SJSA1 (cell line): ENCODE data around the gene PTTG1IP. TPM values are rescaled to one million over a fixed set of nuclear protein-coding genes. Genes with fewer than 3 reads are reported as not detected.

Source experiments
- DNase-seq, 2 experiments: peaks; one replicate each; pipeline ENCODE4 v3.0.0-alpha.2; 2015 to 2020; ENCODE audit warnings: low spot score in 2 of 2, low read depth in 1 of 2
- H3K27ac ChIP-seq: fragments of 250-450 bp; sonication (Bioruptor Pico); 2 replicates; pipeline ENCODE4 v1.5.1; 2020; ENCODE audit warnings: mild to moderate bottlenecking, moderate library complexity
- H3K27me3 ChIP-seq: fragments of 250-450 bp; sonication (Bioruptor Pico); replicated peaks from 2 replicates; pipeline ENCODE4 v1.5.1; 2020; ENCODE audit warnings: mild to moderate bottlenecking, moderate library complexity
- H3K36me3 ChIP-seq: fragments of 250-450 bp; sonication (Bioruptor Pico); 2 replicates; pipeline ENCODE4 v1.5.1; 2020; ENCODE audit warnings: mild to moderate bottlenecking
- H3K4me1 ChIP-seq: fragments of 250-450 bp; sonication (Bioruptor Pico); replicated peaks from 2 replicates; pipeline ENCODE4 v1.6.1; 2021; ENCODE audit warnings: mild to moderate bottlenecking
- H3K4me3 ChIP-seq: fragments of 250-450 bp; sonication (Bioruptor Pico); 2 replicates; pipeline ENCODE4 v1.5.1; 2020; ENCODE audit warnings: mild to moderate bottlenecking
- H3K9me3 ChIP-seq: fragments of 250-450 bp; sonication (Bioruptor Pico); replicated peaks from 2 replicates; pipeline ENCODE4 v1.5.1; 2020; ENCODE audit warnings: mild to moderate bottlenecking
- total RNA-seq: library from RNA; depleted of rRNA; stranded (reverse); fragments of >200 nt; shearing (Covaris generic); gene quantifications from 2 replicates; pipeline ENCODE4 v1.2.3, GENCODE V29; 2014

PTTG1IP gene
- total RNA-seq, 1 experiment from 2014 or later: 590 TPM

- H3K36me3 ChIP-seq: peaks cover 80% of the 10 kb centered on the region
- H3K4me1 ChIP-seq: peaks cover 47% of the 10 kb centered on the region
- DNase-seq: no peak
- no peaks in the 10 kb centered on the region for H3K27me3 ChIP-seq
- H3K27ac ChIP-seq: no peak overlapping the region
- no peak overlapping the region for H3K4me3 ChIP-seq
- H3K9me3 ChIP-seq: no peaks in the 10 kb centered on the region
Observed at GRCh38 chr21:44865561-44866280, 7.8 kb downstream of the PTTG1IP start.

GRCh38 chr21:44862869-44863685, 10.4 kb downstream of the PTTG1IP start:
- H3K27ac ChIP-seq: no peak overlapping the region
- H3K27me3 ChIP-seq: no peaks in the 10 kb centered on the region
- DNase-seq: no peak
- H3K4me3 ChIP-seq: no peak overlapping the region
- H3K36me3 ChIP-seq: peaks cover 92% of the 10 kb centered on the region
- H3K9me3 ChIP-seq: no peaks in the 10 kb centered on the region
- peaks cover 22% of the 10 kb centered on the region for H3K4me1 ChIP-seq

- H3K4me1 ChIP-seq: no peaks in the 10 kb centered on the region
- peaks cover 98% of the 10 kb centered on the region for H3K36me3 ChIP-seq
- H3K27ac ChIP-seq: no peak overlapping the region
- H3K9me3 ChIP-seq: no peaks in the 10 kb centered on the region
- DNase-seq: no peak
- no peak overlapping the region for H3K4me3 ChIP-seq
- no peaks in the 10 kb centered on the region for H3K27me3 ChIP-seq
Observed at GRCh38 chr21:44858791-44859190, 14.7 kb downstream of the PTTG1IP start.

GRCh38 chr21:44858291-44858690, 15.2 kb downstream of the PTTG1IP start:
- DNase-seq: no peak
- Histone ChIP-seq H3K9me3 (no peaks in the 10 kb centered on the region), H3K36me3 (peaks cover 98% of the 10 kb centered on the region), H3K27me3 (no peaks in the 10 kb centered on the region), H3K27ac (no peak overlapping the region), H3K4me1 (no peaks in the 10 kb centered on the region), H3K4me3 (no peak overlapping the region)

GRCh38 chr21:44857127-44857892, 16.2 kb downstream of the PTTG1IP start:
- H3K4me1 ChIP-seq: no peaks in the 10 kb centered on the region
- no peak overlapping the region for H3K27ac ChIP-seq
- no peaks in the 10 kb centered on the region for H3K27me3 ChIP-seq
- H3K4me3 ChIP-seq: no peak overlapping the region
- peaks cover 100% of the 10 kb centered on the region for H3K36me3 ChIP-seq
- no peak for DNase-seq
- H3K9me3 ChIP-seq: no peaks in the 10 kb centered on the region

GRCh38 chr21:44856131-44856530, 17.4 kb downstream of the PTTG1IP start:
- no peaks in the 10 kb centered on the region for H3K4me1 ChIP-seq
- H3K4me3 ChIP-seq: no peak overlapping the region
- H3K27ac ChIP-seq: no peak overlapping the region
- no peaks in the 10 kb centered on the region for H3K9me3 ChIP-seq
- no peaks in the 10 kb centered on the region for H3K27me3 ChIP-seq
- peaks cover 100% of the 10 kb centered on the region for H3K36me3 ChIP-seq
- DNase-seq: no peak

GRCh38 chr21:44855572-44855971, 17.9 kb downstream of the PTTG1IP start:
- peaks cover 100% of the 10 kb centered on the region for H3K36me3 ChIP-seq
- H3K9me3 ChIP-seq: no peaks in the 10 kb centered on the region
- no peak overlapping the region for H3K27ac ChIP-seq
- H3K27me3 ChIP-seq: no peaks in the 10 kb centered on the region
- no peak overlapping the region for H3K4me3 ChIP-seq
- no peak for DNase-seq
- no peaks in the 10 kb centered on the region for H3K4me1 ChIP-seq

GRCh38 chr21:44854664-44855446, 18.6 kb downstream of the PTTG1IP start:
- Histone ChIP-seq H3K27ac (no peak overlapping the region), H3K27me3 (no peaks in the 10 kb centered on the region), H3K9me3 (no peaks in the 10 kb centered on the region), H3K36me3 (peaks cover 100% of the 10 kb centered on the region), H3K4me3 (no peak overlapping the region), H3K4me1 (no peaks in the 10 kb centered on the region)
- no peak for DNase-seq

- H3K27ac ChIP-seq: no peak overlapping the region
- no peaks in the 10 kb centered on the region for H3K4me1 ChIP-seq
- no peaks in the 10 kb centered on the region for H3K9me3 ChIP-seq
- no peaks in the 10 kb centered on the region for H3K27me3 ChIP-seq
- no peak overlapping the region for H3K4me3 ChIP-seq
- no peak for DNase-seq
- H3K36me3 ChIP-seq: peaks cover 100% of the 10 kb centered on the region
Observed at GRCh38 chr21:44854391-44854663, 19.2 kb downstream of the PTTG1IP start.

GRCh38 chr21:44853601-44854390, 19.7 kb downstream of the PTTG1IP start:
- Histone ChIP-seq H3K4me1 (no peaks in the 10 kb centered on the region), H3K9me3 (no peaks in the 10 kb centered on the region), H3K36me3 (peaks cover 100% of the 10 kb centered on the region), H3K4me3 (no peak overlapping the region), H3K27ac (no peak overlapping the region), H3K27me3 (no peaks in the 10 kb centered on the region)
- DNase-seq: no peak

GRCh38 chr21:44850905-44851657, 22.4 kb downstream of the PTTG1IP start:
- Histone ChIP-seq H3K27me3 (no peaks in the 10 kb centered on the region), H3K4me3 (no peak overlapping the region), H3K9me3 (no peaks in the 10 kb centered on the region), H3K27ac (no peak overlapping the region), H3K4me1 (peaks cover 13% of the 10 kb centered on the region), H3K36me3 (peaks cover 78% of the 10 kb centered on the region)
- DNase-seq: no peak

- Histone ChIP-seq H3K9me3 (no peaks in the 10 kb centered on the region), H3K4me1 (peaks cover 20% of the 10 kb centered on the region), H3K27ac (no peak overlapping the region), H3K27me3 (no peaks in the 10 kb centered on the region), H3K4me3 (no peak overlapping the region), H3K36me3 (peaks cover 70% of the 10 kb centered on the region)
- no peak for DNase-seq
Observed at GRCh38 chr21:44850208-44850800, 23.2 kb downstream of the PTTG1IP start.
